Hematopoietic multipotent progenitor cell treated with erythropoietin and hydrocortisone succinate and interleukin-3 and kit ligand, for 15 days (in vitro differentiated cells): ENCODE data around the gene SCIN.
"Not testable (repeated sequence)": the region's sequence is repeated elsewhere in the genome, so short reads cannot be mapped to it uniquely, and the experiment has no call there.

ENCODE experiments used
- DNase-seq: peaks from one replicate; pipeline ENCODE4 v3.0.0-alpha.2; 2015; ENCODE audit warnings: low spot score

The SCIN gene

GRCh38 chr7:12612622-12613021, 42.1 kb downstream of the SCIN start:
- no peak for DNase-seq

DNA sequence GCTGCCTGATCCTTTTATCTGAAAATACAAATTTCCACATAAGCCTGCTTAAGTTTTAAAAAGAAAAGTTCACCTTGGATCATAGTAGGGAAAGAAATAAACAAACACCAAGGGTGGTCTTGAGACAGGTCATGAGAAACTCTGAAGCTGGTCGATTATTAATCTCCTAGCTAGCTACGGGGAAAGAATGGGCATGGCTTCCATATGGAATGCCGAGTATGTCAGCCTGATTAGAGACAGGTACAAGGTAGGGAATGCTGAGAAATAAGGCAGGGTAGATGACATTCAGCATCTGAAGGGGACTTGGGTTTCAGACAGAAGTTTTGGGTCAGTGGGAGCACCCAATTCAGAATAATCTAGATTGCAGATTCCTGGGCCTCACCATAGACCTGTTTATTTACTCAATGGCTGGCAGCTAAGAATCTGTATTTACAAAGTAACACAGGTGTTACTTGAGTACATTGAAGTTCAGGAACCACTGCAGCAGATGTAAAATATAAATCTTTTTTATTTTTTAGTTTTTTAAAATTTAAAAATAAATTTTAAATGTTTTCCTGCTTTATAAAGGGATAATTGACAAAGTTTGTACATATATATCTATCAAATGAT, 49.0 kb downstream of the SCIN start:
- no peak for DNase-seq

DNA sequence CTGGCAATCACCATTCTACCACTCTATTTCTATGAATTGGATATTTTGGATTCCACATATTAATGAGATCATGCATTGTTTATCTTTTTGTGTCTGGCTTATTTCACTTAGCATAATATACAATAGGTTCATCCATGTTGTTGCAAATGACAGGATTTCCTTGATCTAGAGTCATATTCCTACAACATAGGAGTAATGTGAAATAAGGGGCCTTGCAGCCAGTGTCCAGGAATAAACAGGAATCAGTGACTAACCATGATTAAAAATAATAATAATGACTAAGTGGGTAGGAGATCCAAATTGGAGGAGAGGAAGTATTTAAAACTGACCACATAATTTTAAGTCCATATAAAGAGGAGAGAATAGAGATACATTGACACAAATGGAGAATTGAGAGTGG, 49.9 kb downstream of the SCIN start:
- no peak for DNase-seq

- DNase-seq: no peak
Observed at GRCh38 chr7:12623223-12623622, 52.7 kb downstream of the SCIN start.

- no peak for DNase-seq
Observed at GRCh38 chr7:12623885-12624498, 53.5 kb downstream of the SCIN start.

GRCh38 chr7:12625836-12626235, 55.3 kb downstream of the SCIN start:
- no peak for DNase-seq

DNA sequence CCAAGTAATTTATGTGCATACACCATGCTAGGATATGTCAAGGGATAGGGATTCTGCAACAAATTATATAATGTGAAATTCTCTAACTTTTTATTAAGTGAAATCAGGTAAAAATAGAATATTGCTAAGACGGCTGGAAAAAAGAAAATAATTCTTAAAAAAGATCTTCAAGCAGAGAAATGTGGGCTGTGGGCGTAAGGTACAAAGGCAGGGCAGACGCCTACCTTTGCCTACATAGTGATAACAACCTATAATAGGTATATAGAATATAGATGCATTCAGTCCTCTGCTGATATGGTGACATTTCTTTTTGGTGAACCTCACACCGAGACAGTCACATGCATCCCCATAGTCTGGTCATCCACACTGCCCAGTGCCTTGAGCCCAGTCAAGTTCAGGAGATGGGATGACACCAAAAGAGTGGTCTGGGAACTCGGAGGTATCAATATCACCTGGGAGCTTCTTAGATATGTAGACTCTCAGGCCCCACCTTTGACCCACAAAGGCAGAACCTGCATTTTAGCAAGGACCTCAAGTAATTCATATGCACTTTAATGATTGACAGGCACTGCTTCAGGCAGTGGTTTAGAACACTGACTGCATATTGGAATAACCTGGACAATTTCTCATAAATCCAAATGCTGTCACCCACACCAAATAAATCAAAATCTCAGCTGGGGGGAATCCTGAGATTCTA, 59.4 kb downstream of the SCIN start:
- no peak for DNase-seq

DNA sequence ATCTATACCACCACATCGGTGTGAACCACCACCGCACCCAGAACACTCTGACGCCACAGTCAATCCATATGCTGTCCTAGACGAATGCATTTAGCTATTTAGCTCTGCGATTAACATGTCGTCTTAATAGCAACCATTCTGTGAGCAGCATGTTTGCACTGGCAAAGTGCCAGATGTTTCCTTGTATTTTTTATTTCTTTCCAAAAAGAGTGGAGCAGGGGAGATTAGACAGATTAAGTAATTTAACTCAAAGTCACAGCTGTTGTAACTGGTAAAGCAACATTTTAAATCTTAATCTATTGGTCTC, 59.9 kb downstream of the SCIN start:
- no peak for DNase-seq

DNA sequence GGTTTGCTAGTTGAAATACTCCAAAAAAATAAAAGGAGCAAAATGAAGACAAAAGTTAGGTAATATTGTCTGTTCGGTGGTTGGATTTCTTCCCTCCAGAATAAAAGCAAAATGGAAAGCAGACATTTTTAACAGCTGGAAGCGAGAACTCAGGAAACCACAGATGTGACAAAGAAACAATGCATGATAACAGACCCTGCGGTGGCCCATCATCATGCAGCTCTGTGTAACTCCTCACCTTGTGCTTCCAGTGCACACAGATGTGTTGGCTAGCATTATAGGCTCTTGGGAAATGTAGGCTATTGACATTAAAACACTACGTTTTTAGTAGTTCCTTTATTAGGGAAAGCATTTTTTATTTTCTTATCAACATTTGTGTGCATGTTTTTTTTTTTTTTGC, 63.1 kb downstream of the SCIN start:
- DNase-seq: no peak

DNA sequence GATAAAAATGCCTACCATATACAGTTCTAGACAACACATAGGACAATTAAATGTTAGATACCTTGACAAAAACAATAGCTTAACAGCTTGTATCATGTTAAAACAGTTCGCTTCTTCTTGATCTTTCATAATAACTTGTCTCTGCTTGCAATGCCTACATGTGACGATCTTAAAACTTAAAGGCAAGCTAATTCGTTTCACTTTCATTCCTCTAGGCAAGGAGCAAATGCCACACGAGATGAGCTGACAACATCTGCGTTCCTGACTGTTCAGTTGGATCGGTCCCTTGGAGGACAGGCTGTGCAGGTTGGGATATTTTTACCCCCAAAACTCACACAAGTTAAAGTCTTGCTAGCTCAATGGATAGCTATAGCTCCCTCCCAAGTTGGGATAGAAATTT, 65.3 kb downstream of the SCIN start:
- DNase-seq: no peak

- DNase-seq: no peak
Observed at GRCh38 chr7:12637328-12637727, 66.8 kb downstream of the SCIN start.

GRCh38 chr7:12637819-12638592, 67.5 kb downstream of the SCIN start:
- no peak for DNase-seq

DNA sequence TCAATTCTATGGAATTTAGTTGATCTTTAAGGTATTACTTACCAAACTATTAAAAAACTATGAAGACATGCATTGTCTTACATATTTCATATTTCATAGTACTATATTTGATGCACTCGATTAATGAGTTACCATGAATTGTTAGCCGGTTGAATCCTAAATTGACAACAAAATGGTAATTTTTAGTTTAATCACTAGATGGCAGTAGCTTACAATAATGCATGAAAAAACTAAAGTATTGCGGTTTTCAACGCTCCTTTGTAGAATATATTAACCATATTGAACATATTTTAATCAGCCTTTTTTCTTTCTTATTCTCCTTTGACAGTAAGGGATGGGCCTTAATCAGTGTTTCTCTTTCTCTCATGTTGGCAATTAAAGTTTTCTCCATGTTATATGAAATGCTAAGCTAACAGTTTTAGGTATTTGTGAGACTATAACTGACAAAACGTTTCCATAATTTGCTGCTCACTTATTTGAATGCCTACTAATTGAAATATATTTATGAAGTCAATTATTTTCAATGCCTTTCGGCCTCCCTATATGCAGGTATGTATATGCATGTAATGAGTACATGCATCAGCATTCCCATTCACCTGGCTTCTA, 68.4 kb downstream of the SCIN start:
- DNase-seq: peak; percentile 74

- DNase-seq: no peak
Observed at GRCh38 chr7:12640299-12641096, 70.0 kb downstream of the SCIN start.

DNA sequence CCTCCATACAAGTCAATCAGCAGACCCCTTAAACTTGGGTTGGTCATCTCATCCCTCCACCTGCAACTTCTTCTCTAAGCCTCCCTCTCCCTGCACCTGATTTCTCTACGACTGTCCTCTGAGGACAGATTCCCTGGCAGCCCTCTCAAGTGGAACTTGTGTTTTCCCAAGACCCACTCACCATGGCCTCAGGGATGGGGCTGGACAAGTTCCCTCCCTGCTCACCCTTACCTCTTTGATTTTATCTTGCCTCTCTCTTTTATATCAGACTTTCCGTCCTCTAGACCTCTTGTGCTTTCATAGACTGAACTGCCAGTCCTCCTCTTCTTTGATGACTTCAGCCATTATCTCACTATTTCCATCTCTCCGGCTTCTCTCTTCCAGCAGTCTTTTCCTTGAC, 70.7 kb downstream of the SCIN start:
- no peak for DNase-seq

DNA sequence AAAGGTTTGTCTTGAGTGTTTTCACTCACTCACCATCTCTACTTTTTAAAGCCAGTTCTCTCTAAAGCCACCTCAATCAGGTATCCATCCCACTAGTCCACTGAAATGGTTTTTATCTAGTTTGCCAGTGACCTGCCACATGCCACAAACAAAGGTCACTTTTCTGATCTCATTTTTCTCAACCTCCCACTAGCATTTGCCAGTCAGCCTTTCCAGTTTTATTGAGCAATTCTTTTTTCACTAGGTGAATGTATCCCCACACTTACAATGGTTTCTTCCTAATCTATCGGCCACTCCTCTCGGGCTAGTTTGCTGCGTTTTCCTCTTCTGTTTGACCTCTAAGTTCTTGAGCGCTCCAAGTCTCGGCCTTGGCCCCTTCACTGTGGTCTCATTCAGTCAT, 72.0 kb downstream of the SCIN start:
- no peak for DNase-seq

- no peak for DNase-seq
Observed at GRCh38 chr7:12643001-12643643, 72.6 kb downstream of the SCIN start.

- DNase-seq: no peak
Observed at GRCh38 chr7:12643644-12644043, 73.1 kb downstream of the SCIN start.

DNA sequence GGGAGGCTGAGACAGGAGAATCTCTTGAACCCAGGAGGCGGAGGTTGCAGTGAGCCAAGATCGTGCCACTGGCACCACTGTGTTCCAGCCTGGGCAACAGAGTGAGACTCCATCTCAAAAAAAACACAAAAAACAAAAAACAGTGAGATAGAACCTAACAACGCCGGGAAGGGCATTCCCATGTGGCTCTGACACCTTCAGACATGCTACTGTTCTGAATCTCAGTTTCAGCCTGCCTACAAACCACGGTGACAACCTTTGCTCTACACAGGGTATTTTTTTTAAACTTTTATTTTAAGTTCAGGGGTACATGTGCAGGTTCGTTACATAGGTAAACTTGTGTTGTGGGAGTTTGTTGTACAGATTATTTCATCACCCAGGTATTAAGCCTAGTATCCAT, 74.7 kb downstream of the SCIN start:
- not testable (repeated sequence) for DNase-seq

- DNase-seq: no peak
Observed at GRCh38 chr7:12646139-12646538, 75.6 kb downstream of the SCIN start.
